BLaER1 treated with 17β-estradiol and CSF1 and Interleukin-3, amounts not matched to agents 10 nM and 100 nM (cell line): ENCODE results near the gene EIF3A.
"Not testable (repeated sequence)": the region's sequence is repeated elsewhere in the genome, so short reads cannot be mapped to it uniquely, and the experiment has no call there.

Source experiments
- H3K27ac ChIP-seq, 11 experiments: shearing (Covaris generic); formaldehyde crosslinking; 2 replicates each; pipeline ENCODE4 v1.8.1; 2022
- H3K27me3 ChIP-seq, 11 experiments: shearing (Covaris generic); formaldehyde crosslinking; 2 replicates each; pipeline ENCODE4 v1.8.1; 2022
- H3K36me3 ChIP-seq, 11 experiments: shearing (Covaris generic); formaldehyde crosslinking; 2 replicates each; pipeline ENCODE4 v1.8.1; 2022
- H3K4me1 ChIP-seq, 10 experiments: shearing (Covaris generic); formaldehyde crosslinking; 2 replicates each; pipeline ENCODE4 v1.8.1; 2022
- H3K4me2 ChIP-seq, 11 experiments: shearing (Covaris generic); formaldehyde crosslinking; 2 replicates each; pipeline ENCODE4 v1.8.1; 2022
- H3K4me3 ChIP-seq, 10 experiments: shearing (Covaris generic); formaldehyde crosslinking; 2 replicates each; pipeline ENCODE4 v1.8.1; 2022
- H3K9ac ChIP-seq, 11 experiments: shearing (Covaris generic); formaldehyde crosslinking; 2 replicates each; pipeline ENCODE4 v1.8.1; 2022
- H3K9me3 ChIP-seq, 11 experiments: shearing (Covaris generic); formaldehyde crosslinking; replicated peaks in 1 of 11; 2 replicates each; pipeline ENCODE4 v1.8.1; 2022
- H4K20me1 ChIP-seq, 11 experiments: shearing (Covaris generic); formaldehyde crosslinking; 2 replicates each; pipeline ENCODE4 v1.8.1; 2022
- Cebpa-rat ChIP-seq, 11 experiments: shearing (Covaris generic); IDR thresholded peaks; 2 replicates each; pipeline ENCODE4 v1.8.1; 2022

Gene EIF3A

DNA sequence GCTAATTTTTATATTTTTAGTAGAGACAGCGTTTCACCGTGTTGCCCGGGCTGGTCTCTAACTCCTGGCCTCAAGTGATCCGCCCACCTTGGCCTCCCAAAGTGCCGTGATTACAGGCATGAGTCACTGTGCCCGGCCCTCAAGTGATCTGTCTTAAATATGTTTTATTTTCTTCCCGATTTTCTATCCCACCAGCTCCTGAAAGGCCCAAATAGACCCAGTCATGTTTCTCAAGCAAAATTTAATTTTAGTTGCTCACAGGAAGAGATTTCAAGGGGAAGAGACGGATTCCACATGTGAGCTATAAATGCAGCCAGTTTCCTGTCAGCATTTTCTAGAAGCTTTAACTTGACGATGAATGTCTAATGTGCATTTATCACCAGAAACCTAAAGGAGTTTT is 35.3 kb upstream of the EIF3A start:
- H3K27me3 ChIP-seq: no peaks in the 10 kb centered on the region
- H3K9me3 ChIP-seq: no peaks in the 10 kb centered on the region
- H3K4me1 ChIP-seq: peaks cover 6 to 65% (median 33%) of the 10 kb centered on the region in 10 experiments; a peak in 18 of 20 replicates
- no peak for TF ChIP-seq Cebpa-rat (IDR thresholded peaks at IDR 0.05)
- no peak overlapping the region for H3K4me3 ChIP-seq
- H3K9ac ChIP-seq: no peak overlapping the region; a peak in 1 of 22 replicates
- H4K20me1 ChIP-seq: no peaks in the 10 kb centered on the region
- H3K27ac ChIP-seq: peak overlapping the region in 9 of 11 experiments; percentile 5 to 37 (median 31); a peak in 9 of 22 replicates
- peaks cover 75 to 99% (median 90%) of the 10 kb centered on the region in 11 experiments for H3K36me3 ChIP-seq
- peak overlapping the region in 8 of 11 experiments; percentile 2 to 76 (median 49); a peak in 13 of 22 replicates for H3K4me2 ChIP-seq

GRCh38 chr10:119113751-119114732 is 33.4 kb upstream of the EIF3A start:
- peak in 5 of 11 experiments; percentile 10 to 55 (median 45); a peak in 5 of 22 replicates for TF ChIP-seq Cebpa-rat (IDR thresholded peaks at IDR 0.05)
- peaks cover 6 to 57% (median 29%) of the 10 kb centered on the region in 10 experiments; a peak in 18 of 20 replicates for H3K4me1 ChIP-seq
- peaks cover 75 to 99% (median 91%) of the 10 kb centered on the region in 11 experiments for H3K36me3 ChIP-seq
- H3K4me3 ChIP-seq: no peak overlapping the region
- peak overlapping the region in 9 of 11 experiments; percentile 5 to 69 (median 40); a peak in 14 of 22 replicates for H3K4me2 ChIP-seq
- peak overlapping the region in 9 of 11 experiments; percentile 24 to 62 (median 48); a peak in 14 of 22 replicates for H3K27ac ChIP-seq
- H3K27me3 ChIP-seq: no peaks in the 10 kb centered on the region
- H4K20me1 ChIP-seq: no peaks in the 10 kb centered on the region
- H3K9ac ChIP-seq: peak overlapping the region in 7 of 11 experiments; percentile 15 to 46 (median 33); a peak in 9 of 22 replicates
- H3K9me3 ChIP-seq: no peaks in the 10 kb centered on the region

GRCh38 chr10:119112056-119112455 is 31.4 kb upstream of the EIF3A start:
- TF ChIP-seq Cebpa-rat (IDR thresholded peaks at IDR 0.05): no peak
- no peak overlapping the region for H3K9ac ChIP-seq

GRCh38 chr10:119107771-119108170 is 27.2 kb upstream of the EIF3A start:
- Histone ChIP-seq H3K4me1 (peaks cover 17 to 52% (median 20%) of the 10 kb centered on the region in 10 experiments), H3K36me3 (peaks cover 42 to 62% (median 52%) of the 10 kb centered on the region in 11 experiments), H3K4me2 (peak overlapping the region in 5 of 11 experiments; percentile 5 to 33 (median 26); a peak in 6 of 22 replicates), H4K20me1 (peaks cover 0 to 24% (median 5%) of the 10 kb centered on the region in 11 experiments; a peak in 7 of 22 replicates)
- H3K27me3 ChIP-seq, H3K27ac ChIP-seq, H3K9me3 ChIP-seq, H3K4me3 ChIP-seq, H3K9ac ChIP-seq: not testable (repeated sequence)

More at GRCh38 chr10:119112056-119112455, 31.4 kb upstream of the EIF3A start:
- Histone ChIP-seq H4K20me1 (no peaks in the 10 kb centered on the region), H3K4me3 (no peak overlapping the region), H3K9me3 (no peaks in the 10 kb centered on the region), H3K4me1 (peaks cover 6 to 69% (median 29%) of the 10 kb centered on the region in 10 experiments; a peak in 18 of 20 replicates), H3K27me3 (no peaks in the 10 kb centered on the region), H3K27ac (peak overlapping the region in 1 of 11 experiments; percentile 24; a peak in 1 of 22 replicates), H3K4me2 (peak overlapping the region in 2 of 11 experiments; percentile 3 to 17; a peak in 2 of 22 replicates), H3K36me3 (peaks cover 66 to 99% (median 88%) of the 10 kb centered on the region in 11 experiments)

GRCh38 chr10:119107106-119107505 is 26.5 kb upstream of the EIF3A start:
- not testable (repeated sequence) for H3K9ac ChIP-seq, H3K27me3 ChIP-seq, H3K4me3 ChIP-seq, H3K27ac ChIP-seq, H3K9me3 ChIP-seq
- Histone ChIP-seq H3K36me3 (peaks cover 36 to 55% (median 46%) of the 10 kb centered on the region in 11 experiments), H3K4me2 (peak overlapping the region in 2 of 11 experiments; percentile 26 to 33; a peak in 2 of 22 replicates), H3K4me1 (peaks cover 19 to 46% (median 25%) of the 10 kb centered on the region in 10 experiments), H4K20me1 (peaks cover 0 to 24% (median 5%) of the 10 kb centered on the region in 11 experiments; a peak in 7 of 22 replicates)

GRCh38 chr10:119105899-119106298 is 25.3 kb upstream of the EIF3A start:
- peak overlapping the region; percentile 84 to 99 (median 96) for H3K4me2 ChIP-seq

DNA sequence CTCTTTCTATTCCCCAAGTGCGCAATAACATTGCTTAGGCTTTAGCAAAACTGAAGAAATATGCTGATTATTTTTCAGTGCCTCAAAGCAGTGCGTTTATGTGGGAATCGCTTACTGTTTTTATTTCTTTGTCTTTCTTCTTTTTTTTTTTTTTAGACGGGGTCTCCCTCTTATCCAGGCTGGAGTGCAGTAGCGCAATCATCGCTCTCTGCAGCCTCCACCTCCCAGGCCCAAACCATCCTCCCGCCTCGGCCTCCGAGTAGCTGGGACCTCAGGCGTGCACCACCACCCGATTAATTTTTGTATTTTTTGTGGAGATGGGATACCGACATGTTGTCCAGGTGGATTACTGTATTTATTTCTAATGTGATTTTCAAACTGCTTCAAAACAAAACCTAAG is 24.5 kb upstream of the EIF3A start:
- Histone ChIP-seq H3K4me1 (peaks cover 19 to 49% (median 31%) of the 10 kb centered on the region in 10 experiments), H3K27ac (peak overlapping the region in 6 of 11 experiments; percentile 85 to 89 (median 86); a peak in 5 of 22 replicates), H3K27me3 (no peaks in the 10 kb centered on the region), H3K4me3 (peak overlapping the region; percentile 73 to 90 (median 82)), H3K9ac (peak overlapping the region; percentile 81 to 93 (median 88); a peak in 20 of 22 replicates), H3K36me3 (peaks cover 21 to 38% (median 28%) of the 10 kb centered on the region in 11 experiments), H4K20me1 (peaks cover 0 to 24% (median 5%) of the 10 kb centered on the region in 11 experiments; a peak in 7 of 22 replicates), H3K9me3 (no peaks in the 10 kb centered on the region), H3K4me2 (peak overlapping the region; percentile 84 to 99 (median 96))
- no peak for TF ChIP-seq Cebpa-rat (IDR thresholded peaks at IDR 0.05)

More at GRCh38 chr10:119105899-119106298, 25.3 kb upstream of the EIF3A start:
- Histone ChIP-seq H3K4me3 (peak overlapping the region in 5 of 10 experiments; percentile 73 to 90 (median 82); a peak in 4 of 20 replicates), H3K4me1 (peaks cover 19 to 42% (median 29%) of the 10 kb centered on the region in 10 experiments), H3K9ac (peak overlapping the region in 5 of 11 experiments; percentile 81 to 90 (median 88); a peak in 8 of 22 replicates), H3K36me3 (peaks cover 29 to 45% (median 35%) of the 10 kb centered on the region in 11 experiments), H4K20me1 (peaks cover 0 to 24% (median 5%) of the 10 kb centered on the region in 11 experiments; a peak in 7 of 22 replicates)
- not testable (repeated sequence) for H3K27me3 ChIP-seq, H3K27ac ChIP-seq, H3K9me3 ChIP-seq
- TF ChIP-seq Cebpa-rat (IDR thresholded peaks at IDR 0.05): peak in 1 of 11 experiments; percentile 20; a peak in 1 of 22 replicates

- TF ChIP-seq Cebpa-rat (IDR thresholded peaks at IDR 0.05): no peak
- no peaks in the 10 kb centered on the region for H3K9me3 ChIP-seq
- peaks cover 19 to 52% (median 31%) of the 10 kb centered on the region in 10 experiments for H3K4me1 ChIP-seq
- peak overlapping the region; percentile 73 to 90 (median 82) for H3K4me3 ChIP-seq
- peaks cover 16 to 32% (median 23%) of the 10 kb centered on the region in 11 experiments for H3K36me3 ChIP-seq
- H3K9ac ChIP-seq: peak overlapping the region; percentile 81 to 93 (median 88)
- H3K27ac ChIP-seq: peak overlapping the region; percentile 35 to 89 (median 85); a peak in 21 of 22 replicates
- H4K20me1 ChIP-seq: peaks cover 0 to 24% (median 5%) of the 10 kb centered on the region in 11 experiments; a peak in 7 of 22 replicates
- no peaks in the 10 kb centered on the region for H3K27me3 ChIP-seq
- H3K4me2 ChIP-seq: peak overlapping the region; percentile 84 to 99 (median 96)
These were observed 24.0 kb upstream of the EIF3A start for GRCh38 chr10:119104654-119105015.
